Stomach (tissue), 9 donors: ENCODE data around the gene PCDHA2. TPM values are rescaled to one million over a fixed set of nuclear protein-coding genes. Genes with fewer than 3 reads are reported as not detected.
"Not testable (repeated sequence)": the region's sequence is repeated elsewhere in the genome, so short reads cannot be mapped to it uniquely, and the experiment has no call there.

Experiments
- DNase-seq, 2 donors: peaks; one replicate each; pipeline versions ENCODE4 v3.0.0 to v3.0.0-alpha.2; 2013 to 2019
- H3K27ac ChIP-seq, 5 donors: fragments of 200-600 bp in 4 of 5; sonication (generic) in 4 of 5; one replicate each; pipeline ENCODE4 v1.5.1; 2013 to 2019; ENCODE audit warnings: mild to moderate bottlenecking in 1 of 5, moderate library complexity in 1 of 5
- H3K27me3 ChIP-seq, 3 donors: fragments of 200-600 bp; sonication (generic); one replicate each; pipeline ENCODE4 v1.5.1; 2017 to 2019; ENCODE audit warnings: mixed run types in 1 of 3
- H3K36me3 ChIP-seq, 4 donors: fragments of 200-600 bp; sonication (generic); 1 replicate in 3 of 4; 2 replicates in 1 of 4; pipeline ENCODE4 v1.5.1; 2016 to 2019
- H3K4me1 ChIP-seq, 4 donors: fragments of 200-600 bp; sonication (generic); one replicate each; pipeline ENCODE4 v1.5.1; 2016 to 2019
- H3K4me3 ChIP-seq, 4 donors: fragments of 200-600 bp; sonication (generic) in 3 of 4; one replicate each; pipeline ENCODE4 v1.5.1; 2016 to 2019; ENCODE audit warnings: mild to moderate bottlenecking in 1 of 4
- H3K9me3 ChIP-seq, 4 donors: fragments of 200-600 bp; sonication (generic); one replicate each; pipeline ENCODE4 v1.5.1; 2016 to 2019
- CTCF ChIP-seq, 7 experiments: fragments of 450-650 bp in 4 of 7; fragments of 200-600 bp in 3 of 7; sonication (generic) in 3 of 7; IDR thresholded peaks; one replicate each; pipeline ENCODE4 v1.5.1; 2016 to 2019; ENCODE audit warnings: antibody characterized with exemption in 7 of 7, control low read depth in 2 of 7, mild to moderate bottlenecking in 1 of 7
- EP300 ChIP-seq: sonication (generic); formaldehyde crosslinking; IDR thresholded peaks from one replicate; pipeline ENCODE4 v1.6.1; 2017; ENCODE audit warnings: antibody characterized with exemption
- POLR2A ChIP-seq, 4 donors: fragments of 450-650 bp; IDR thresholded peaks; one replicate each; pipeline ENCODE4 v1.6.1; 2016; ENCODE audit warnings: antibody characterized with exemption in 4 of 4, control low read depth in 2 of 4, mild to moderate bottlenecking in 1 of 4, moderate library complexity in 1 of 4
- POLR2AphosphoS5 ChIP-seq, 3 donors: sonication (generic); formaldehyde crosslinking; IDR thresholded peaks; one replicate each; pipeline ENCODE4 v1.6.1; 2016; ENCODE audit warnings: antibody characterized with exemption in 3 of 3
- WGBS, 5 donors: extraction: QIAGEN DNeasy Blood & Tissue Kit in 3 of 5; methylation state at CpG; one replicate each; pipeline versions ENCODE4 v1.1.5 to v1.1.7; 2013 to 2018; 5-methylcytosine and 5-hydroxymethylcytosine counted together
- intact Hi-C: fragments of 100-400 bp; cut with DNase I; formaldehyde crosslinking; loops from one replicate; pipeline ENCODE4 v1.15.1; 2023; ENCODE audit warnings: low total_unique reads
- polyA plus RNA-seq, 3 donors: library from polyadenylated mRNA; stranded (reverse); fragments of 200-250 nt; gene quantifications; one replicate each; pipeline ENCODE4 v1.2.3, GENCODE V29; 2013
- total RNA-seq, 5 donors: library from RNA; depleted of rRNA; stranded (reverse); fragments of >200 nt; gene quantifications; one replicate each; pipeline versions ENCODE4 v1.1.0 to v1.2.3, GENCODE V29; 2014 to 2016
- donor health status: healthy with polysubstance abuse.
- donor health status: Bipolar disorder and iron deficiency.
- donor health status: healthy.

Gene PCDHA2
- total and polyA plus RNA-seq, 8 donors, result 0.55 to 1.7 TPM; not detected in 6

- 15 to 26% (median 21%) methylated on average over 19 to 27 of the region's 27 CpGs for WGBS, 5 donors
- H3K36me3 ChIP-seq, result no peaks in the 10 kb centered on the region
- H3K9me3 ChIP-seq, result peaks cover 14 to 62% (median 57%) of the 10 kb centered on the region in 4 donors
- TF ChIP-seq POLR2A (IDR thresholded peaks at IDR 0.05) (no peak), EP300 (no peak), CTCF (IDR thresholded peaks at IDR 0.05) (no peak), POLR2AphosphoS5 (IDR thresholded peaks at IDR 0.05) (no peak)
- H3K27ac ChIP-seq, result no peak within 1 kb of the TSS
- DNase-seq, result peak in 1 of 2 donors; percentile 13
- peaks cover 0 to 70% (median 6%) of the 10 kb centered on the region in 3 donors for H3K27me3 ChIP-seq
- H3K4me3 ChIP-seq, result peak within 1 kb of the TSS in 1 of 4 donors; percentile 23
- intact Hi-C loops, result no loop called here
- no peaks in the 10 kb centered on the region for H3K4me1 ChIP-seq
These were observed 33.2 kb downstream of the PCDHA2 start, which contains the start of gene PCDHA6 for GRCh38 chr5:140827704-140828361. TSS of gene PCDHA6 (plus strand) at chr5:140827960. CDS start at chr5:140828092, 132 bp downstream.

- peak overlapping the region in 1 of 4 donors; percentile 23 for H3K4me3 ChIP-seq
These were observed 33.7 kb downstream of the PCDHA2 start for GRCh38 chr5:140828362-140828737.

GRCh38 chr5:140829511-140830501, 35.2 kb downstream of the PCDHA2 start:
- H3K4me1 ChIP-seq, intact Hi-C loops, H3K4me3 ChIP-seq, H3K27ac ChIP-seq, H3K36me3 ChIP-seq, DNase-seq: not testable (repeated sequence)
- H3K27me3 ChIP-seq, result peaks cover 0 to 70% (median 10%) of the 10 kb centered on the region in 3 donors
- WGBS, 5 donors, result 42 to 51% (median 49%) methylated on average over 31 to 106 of the region's 106 CpGs
- peaks cover 20 to 65% (median 54%) of the 10 kb centered on the region in 4 donors for H3K9me3 ChIP-seq

More at GRCh38 chr5:140828362-140828737, 33.7 kb downstream of the PCDHA2 start:
- Histone ChIP-seq H3K27me3 (peaks cover 0 to 64% (median 6%) of the 10 kb centered on the region in 3 donors), H3K27ac (no peak overlapping the region), H3K4me1 (no peaks in the 10 kb centered on the region), H3K36me3 (no peaks in the 10 kb centered on the region), H3K9me3 (peaks cover 14 to 62% (median 52%) of the 10 kb centered on the region in 4 donors)
- intact Hi-C loops, result no loop called here
- WGBS, 5 donors, result 17 to 28% (median 20%) methylated on average over 18 of the region's 18 CpGs
- TF ChIP-seq EP300, result no peak
- TF ChIP-seq POLR2AphosphoS5 (IDR thresholded peaks at IDR 0.05), result no peak
- no peak for TF ChIP-seq POLR2A (IDR thresholded peaks at IDR 0.05)
- TF ChIP-seq CTCF (IDR thresholded peaks at IDR 0.05), result no peak
- no peak for DNase-seq

GRCh38 chr5:140833993-140834392, 39.3 kb downstream of the PCDHA2 start, which contains the start of gene PCDHA7:
TSS of gene PCDHA7 (plus strand) at chr5:140834269. CDS start at chr5:140834384, 115 bp downstream.
- H3K27me3 ChIP-seq, result peaks cover 0 to 71% (median 4%) of the 10 kb centered on the region in 3 donors
- H3K9me3 ChIP-seq, result peaks cover 28 to 70% (median 53%) of the 10 kb centered on the region in 4 donors
- no peaks in the 10 kb centered on the region for H3K4me1 ChIP-seq
- no peaks in the 10 kb centered on the region for H3K36me3 ChIP-seq
- TF ChIP-seq EP300, result no peak
- TF ChIP-seq POLR2A (IDR thresholded peaks at IDR 0.05), result no peak
- no peak for TF ChIP-seq CTCF (IDR thresholded peaks at IDR 0.05)
- TF ChIP-seq POLR2AphosphoS5 (IDR thresholded peaks at IDR 0.05), result no peak
- H3K4me3 ChIP-seq, result peak within 1 kb of the TSS in 3 of 4 donors; percentile 9 to 24 (median 13)
- intact Hi-C loops, result no loop called here
- 10 to 18% (median 12%) methylated on average over 8 of the region's 8 CpGs for WGBS, 5 donors
- no peak within 1 kb of the TSS for H3K27ac ChIP-seq
- peak in 1 of 2 donors; percentile 28 for DNase-seq

DNA sequence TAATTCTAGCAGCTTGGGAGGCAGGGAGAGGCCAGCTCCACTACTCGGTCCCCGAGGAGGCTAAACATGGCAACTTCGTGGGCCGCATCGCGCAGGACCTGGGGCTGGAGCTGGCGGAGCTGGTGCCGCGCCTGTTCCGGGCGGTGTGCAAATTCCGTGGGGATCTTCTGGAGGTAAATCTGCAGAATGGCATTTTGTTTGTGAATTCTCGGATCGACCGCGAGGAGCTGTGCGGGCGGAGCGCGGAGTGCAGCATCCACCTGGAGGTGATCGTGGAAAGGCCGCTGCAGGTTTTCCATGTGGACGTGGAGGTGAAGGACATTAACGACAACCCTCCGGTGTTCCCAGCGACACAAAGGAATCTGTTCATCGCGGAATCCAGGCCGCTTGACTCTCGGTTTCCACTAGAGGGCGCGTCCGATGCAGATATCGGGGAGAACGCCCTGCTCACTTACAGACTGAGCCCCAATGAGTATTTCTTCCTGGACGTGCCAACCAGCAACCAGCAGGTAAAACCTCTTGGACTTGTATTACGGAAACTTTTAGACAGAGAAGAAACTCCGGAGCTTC, 39.9 kb downstream of the PCDHA2 start:
- H3K27ac ChIP-seq, H3K36me3 ChIP-seq, DNase-seq, intact Hi-C loops, H3K4me1 ChIP-seq: not testable (repeated sequence)
- 20 to 27% (median 24%) methylated on average over 12 to 27 of the region's 38 CpGs for WGBS, 5 donors
- Histone ChIP-seq H3K27me3 (peaks cover 0 to 66% (median 4%) of the 10 kb centered on the region in 3 donors), H3K4me3 (peak overlapping the region in 3 of 4 donors; percentile 9 to 24 (median 13)), H3K9me3 (peaks cover 26 to 69% (median 48%) of the 10 kb centered on the region in 4 donors)
